K562 (cell line): ENCODE data around the gene KRABD2.

Experiments
- ATAC-seq: fragments of 200-7000 bp; cut with Tn5 transposase; 3 replicates; pipeline ENCODE4 v1.9.1; 2020; ENCODE audit warnings: moderate library complexity
- BruUV-seq: library from RNA; stranded (reverse); fragments of 400-500 nt; replicated peaks from 2 replicates; lab custom pipeline; 2021; lab: Mats Ljungman, UMichigan
- CTCF ChIA-PET: fragments of 300-600 bp; formaldehyde crosslinking; extraction: SDS; loops from one replicate; lab custom pipeline; 2021; ENCODE audit warnings: low intra/inter-chr PET ratio; lab: Yijun Ruan, JAX
- POLR2A ChIA-PET: fragments of 300-600, 350-650 bp; sonication (Branson Sonifier 250); formaldehyde crosslinking; extraction: SDS; loops from one replicate; lab custom pipeline; 2021; ENCODE audit warnings: antibody characterized with exemption, inconsistent platforms; lab: Yijun Ruan, JAX
- DNase-seq, 4 experiments: peaks; one replicate each; pipeline versions ENCODE4 v3.0.0 to v3.0.0-alpha.2; 2011 to 2018; ENCODE audit warnings: low spot score in 3 of 4, mixed read lengths in 3 of 4; ENCODE audit errors: extremely low read depth in 1 of 4
- FAIRE-seq: peaks from 2 replicates; lab custom pipeline; 2011; peaks lifted over from hg19 to GRCh38; lab: Jason Lieb, UNC
- H2AFZ ChIP-seq: 2 replicates; pipeline ENCODE4 v1.6.0; 2011; ENCODE audit warnings: low read depth, low read length, control low read depth, inconsistent platforms
- H3K27ac ChIP-seq: fragments of 200-600 bp; 3 replicates; pipeline ENCODE4 v1.8.0; 2011; ENCODE audit warnings: low read depth, mild to moderate bottlenecking, control low read depth, inconsistent platforms, low read length, moderate library complexity, mixed read lengths; ENCODE audit errors: extremely low read depth
- H3K27me3 ChIP-seq, 2 experiments: fragments of 300-600 bp in 1 of 2; 2 replicates in 1 of 2; 3 replicates in 1 of 2; pipeline versions ENCODE4 v1.6.0 to v1.8.0; 2011; ENCODE audit warnings: inconsistent platforms in 2 of 2, low read length in 2 of 2, mild to moderate bottlenecking in 1 of 2, mixed read lengths in 1 of 2, moderate library complexity in 1 of 2; ENCODE audit not compliant: control insufficient read depth in 2 of 2, insufficient read depth in 2 of 2
- H3K36me3 ChIP-seq: fragments of 300-600 bp; 3 replicates; pipeline ENCODE4 v1.8.0; 2011; ENCODE audit warnings: mild to moderate bottlenecking, low read length, inconsistent platforms; ENCODE audit not compliant: control insufficient read depth, insufficient read depth
- H3K4me1 ChIP-seq, 2 experiments: fragments of 200-600 bp in 1 of 2; replicated peaks in 1 of 2; 2 replicates in 1 of 2; 3 replicates in 1 of 2; pipeline versions ENCODE4 v1.5.1 to v1.8.0; 2011; ENCODE audit warnings: inconsistent platforms in 2 of 2, low read length in 2 of 2, mild to moderate bottlenecking in 1 of 2, mixed read lengths in 1 of 2, moderate library complexity in 1 of 2; ENCODE audit not compliant: control insufficient read depth in 2 of 2, insufficient read depth in 2 of 2
- H3K4me2 ChIP-seq: 2 replicates; pipeline ENCODE4 v1.6.1; 2011; ENCODE audit warnings: low read length, control low read depth, inconsistent platforms, mixed read lengths; ENCODE audit not compliant: insufficient read depth
- H3K4me3 ChIP-seq: fragments of 200-600 bp; sonication (generic), shearing (Covaris generic); 2 replicates; pipeline ENCODE4 v1.5.1; 2016; ENCODE audit warnings: control low read depth, inconsistent platforms
- H3K79me2 ChIP-seq: fragments of 200-600 bp; 3 replicates; pipeline ENCODE4 v1.8.0; 2011; ENCODE audit warnings: low read length, inconsistent platforms; ENCODE audit not compliant: control insufficient read depth, insufficient read depth
- H3K9ac ChIP-seq, 2 experiments: 2 replicates each; pipeline versions ENCODE4 v1.6.0 to v1.6.1; 2011; ENCODE audit warnings: low read depth in 2 of 2, low read length in 2 of 2, control low read depth in 1 of 2, inconsistent platforms in 1 of 2, mild to moderate bottlenecking in 1 of 2, mixed read lengths in 1 of 2; ENCODE audit not compliant: insufficient read depth in 1 of 2
- H3K9me1 ChIP-seq: one replicate; pipeline ENCODE4 v1.6.0; 2011; ENCODE audit warnings: inconsistent platforms, mild to moderate bottlenecking, low read length, moderate library complexity; ENCODE audit not compliant: control insufficient read depth, insufficient read depth
- H3K9me3 ChIP-seq: replicated peaks from 2 replicates; pipeline ENCODE4 v1.5.1; 2011; ENCODE audit warnings: low read depth, low read length, inconsistent platforms; ENCODE audit not compliant: control insufficient read depth, insufficient read depth
- H4K20me1 ChIP-seq: replicated peaks from 2 replicates; pipeline ENCODE4 v1.6.1; 2011; ENCODE audit warnings: low read length, inconsistent platforms, mixed read lengths; ENCODE audit not compliant: control insufficient read depth, insufficient read depth
- BRD4 ChIP-seq: fragments of 200-600 bp; sonication (generic); IDR thresholded peaks from 2 replicates; pipeline ENCODE4 v1.6.1; 2017; ENCODE audit warnings: inconsistent platforms
- FOXP1 ChIP-seq: sonication (generic); formaldehyde crosslinking; IDR thresholded peaks from 2 replicates; pipeline ENCODE4 v1.8.0; 2022; ENCODE audit warnings: mild to moderate bottlenecking, missing genetic modification reagents
- GMEB1 ChIP-seq: fragments of 250-450 bp; sonication (Bioruptor Pico); IDR thresholded peaks from 2 replicates; pipeline ENCODE4 v1.4.0; 2020; ENCODE audit warnings: mild to moderate bottlenecking
- ZNF589 ChIP-seq: fragments of 200-800 bp; sonication (Bioruptor generic); IDR thresholded peaks from 2 replicates; pipeline ENCODE4 v1.6.1; 2016; ENCODE audit warnings: low read depth, missing genetic modification characterization, missing compliant biosample characterization
- WGBS: fragments of 100-300 bp; shearing (Covaris generic); methylation state at CpG from one replicate; pipeline ENCODE4 v1.1.6; 2016; ENCODE audit warnings: low coverage, mixed read lengths; ENCODE audit not compliant: insufficient coverage; ENCODE audit errors: missing lambda C conversion rate; 5-methylcytosine and 5-hydroxymethylcytosine counted together
- in situ Hi-C: fragments of 300-500 bp; cut with MboI; formaldehyde crosslinking; loops from 4 replicates; pipeline ENCODE4 v1.15.0; 2018; ENCODE audit warnings: inconsistent platforms, mixed read lengths
- intact Hi-C: fragments of 100-400 bp; cut with micrococcal nuclease; formaldehyde crosslinking; loops from 2 replicates; pipeline ENCODE4 v1.14.2; 2022
- TF ChIP-seq, protein P1 (sequence below): fragments of 450-650 bp; formaldehyde crosslinking; IDR thresholded peaks from 2 replicates; pipeline ENCODE4 v1.4.0; 2022; ENCODE audit warnings: missing genetic modification characterization
- TF ChIP-seq, protein P2 (sequence below): sonication (generic); formaldehyde crosslinking; IDR thresholded peaks from 2 replicates; pipeline ENCODE4 v1.8.1; 2022; ENCODE audit warnings: missing genetic modification reagents
- TF ChIP-seq, protein P3 (sequence below): fragments of 450-650 bp; IDR thresholded peaks from 2 replicates; pipeline ENCODE4 v1.6.1; 2018; ENCODE audit warnings: mild to moderate bottlenecking, low read depth; ENCODE audit not compliant: partially characterized antibody

The KRABD2 gene

GRCh38 chr17:8391711-8392110, 15.2 kb upstream of the KRABD2 start:
- H4K20me1 ChIP-seq, result no peaks in the 10 kb centered on the region

More at GRCh38 chr17:8391711-8392110, 15.2 kb upstream of the KRABD2 start:
- H3K4me1 ChIP-seq, result peaks cover 14 to 29% of the 10 kb centered on the region in 2 experiments; a peak in 4 of 5 replicates
- no peak overlapping the region for H3K4me3 ChIP-seq
- ChIA-PET CTCF (no interaction called here), POLR2A (interaction anchor here (0.7 kb wide), 1 partner anchor 19 kb away, joined by 5 read pairs; no protein-coding TSS in a partner anchor)
- ATAC-seq (no peak), FAIRE-seq (no peak), DNase-seq (no peak)
- H3K79me2 ChIP-seq, result no peaks in the 10 kb centered on the region
- no peak overlapping the region for H3K4me2 ChIP-seq
- no peaks in the 10 kb centered on the region for H3K9me1 ChIP-seq
- no peak for TF ChIP-seq GMEB1 (CRISPR knock-in tag)
- TF ChIP-seq, protein P1, sequence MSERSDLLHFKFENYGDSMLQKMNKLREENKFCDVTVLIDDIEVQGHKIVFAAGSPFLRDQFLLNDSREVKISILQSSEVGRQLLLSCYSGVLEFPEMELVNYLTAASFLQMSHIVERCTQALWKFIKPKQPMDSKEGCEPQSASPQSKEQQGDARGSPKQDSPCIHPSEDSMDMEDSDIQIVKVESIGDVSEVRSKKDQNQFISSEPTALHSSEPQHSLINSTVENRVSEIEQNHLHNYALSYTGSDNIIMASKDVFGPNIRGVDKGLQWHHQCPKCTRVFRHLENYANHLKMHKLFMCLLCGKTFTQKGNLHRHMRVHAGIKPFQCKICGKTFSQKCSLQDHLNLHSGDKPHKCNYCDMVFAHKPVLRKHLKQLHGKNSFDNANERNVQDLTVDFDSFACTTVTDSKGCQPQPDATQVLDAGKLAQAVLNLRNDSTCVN (CRISPR knock-in tag), result no peak
- TF ChIP-seq, protein P2, sequence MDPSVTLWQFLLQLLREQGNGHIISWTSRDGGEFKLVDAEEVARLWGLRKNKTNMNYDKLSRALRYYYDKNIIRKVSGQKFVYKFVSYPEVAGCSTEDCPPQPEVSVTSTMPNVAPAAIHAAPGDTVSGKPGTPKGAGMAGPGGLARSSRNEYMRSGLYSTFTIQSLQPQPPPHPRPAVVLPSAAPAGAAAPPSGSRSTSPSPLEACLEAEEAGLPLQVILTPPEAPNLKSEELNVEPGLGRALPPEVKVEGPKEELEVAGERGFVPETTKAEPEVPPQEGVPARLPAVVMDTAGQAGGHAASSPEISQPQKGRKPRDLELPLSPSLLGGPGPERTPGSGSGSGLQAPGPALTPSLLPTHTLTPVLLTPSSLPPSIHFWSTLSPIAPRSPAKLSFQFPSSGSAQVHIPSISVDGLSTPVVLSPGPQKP (CRISPR knock-in tag), result no peak
- TF ChIP-seq ZNF589 (CRISPR knock-in tag), result no peak
- no peak for TF ChIP-seq FOXP1 (CRISPR knock-in tag)
- no peak for TF ChIP-seq BRD4
- TF ChIP-seq, protein P3, sequence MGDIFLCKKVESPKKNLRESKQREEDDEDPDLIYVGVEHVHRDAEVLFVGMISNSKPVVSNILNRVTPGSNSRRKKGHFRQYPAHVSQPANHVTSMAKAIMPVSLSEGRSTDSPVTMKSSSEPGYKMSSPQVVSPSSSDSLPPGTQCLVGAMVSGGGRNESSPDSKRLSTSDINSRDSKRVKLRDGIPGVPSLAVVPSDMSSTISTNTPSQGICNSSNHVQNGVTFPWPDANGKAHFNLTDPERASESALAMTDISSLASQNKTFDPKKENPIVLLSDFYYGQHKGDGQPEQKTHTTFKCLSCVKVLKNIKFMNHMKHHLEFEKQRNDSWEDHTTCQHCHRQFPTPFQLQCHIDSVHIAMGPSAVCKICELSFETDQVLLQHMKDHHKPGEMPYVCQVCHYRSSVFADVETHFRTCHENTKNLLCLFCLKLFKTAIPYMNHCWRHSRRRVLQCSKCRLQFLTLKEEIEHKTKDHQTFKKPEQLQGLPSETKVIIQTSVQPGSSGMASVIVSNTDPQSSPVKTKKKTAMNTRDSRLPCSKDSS, result no peak
- H3K36me3 ChIP-seq, result no peaks in the 10 kb centered on the region
- peaks cover 0 to 8% of the 10 kb centered on the region in 2 experiments; a peak in 3 of 5 replicates for H3K27me3 ChIP-seq
- 29% methylated on average over 6 of the region's 9 CpGs for WGBS
- no peak overlapping the region for H2AFZ ChIP-seq
- no peaks in the 10 kb centered on the region for H3K9me3 ChIP-seq
- BruUV-seq, result no TSS peak
- in situ Hi-C loops, result loop anchor here (25.0 kb wide), 1 partner anchor 1146 kb away; no protein-coding TSS in a partner anchor
- H3K27ac ChIP-seq, result no peak overlapping the region
- intact Hi-C loops, result no loop called here
- H3K9ac ChIP-seq, result peak overlapping the region in 1 of 2 experiments; percentile 55; a peak in 2 of 4 replicates
